ENCODE data around the gene RANBP9. TPM values are rescaled to one million over a fixed set of nuclear protein-coding genes. Genes with fewer than 3 reads are reported as not detected.
A peak's percentile ranks its signal among the peaks of the same experiment; 100 is the strongest.

RANBP9 gene
- total and polyA plus RNA-seq, 4 donors, result 5.8 to 25.2 (median 14.1) TPM

DNA sequence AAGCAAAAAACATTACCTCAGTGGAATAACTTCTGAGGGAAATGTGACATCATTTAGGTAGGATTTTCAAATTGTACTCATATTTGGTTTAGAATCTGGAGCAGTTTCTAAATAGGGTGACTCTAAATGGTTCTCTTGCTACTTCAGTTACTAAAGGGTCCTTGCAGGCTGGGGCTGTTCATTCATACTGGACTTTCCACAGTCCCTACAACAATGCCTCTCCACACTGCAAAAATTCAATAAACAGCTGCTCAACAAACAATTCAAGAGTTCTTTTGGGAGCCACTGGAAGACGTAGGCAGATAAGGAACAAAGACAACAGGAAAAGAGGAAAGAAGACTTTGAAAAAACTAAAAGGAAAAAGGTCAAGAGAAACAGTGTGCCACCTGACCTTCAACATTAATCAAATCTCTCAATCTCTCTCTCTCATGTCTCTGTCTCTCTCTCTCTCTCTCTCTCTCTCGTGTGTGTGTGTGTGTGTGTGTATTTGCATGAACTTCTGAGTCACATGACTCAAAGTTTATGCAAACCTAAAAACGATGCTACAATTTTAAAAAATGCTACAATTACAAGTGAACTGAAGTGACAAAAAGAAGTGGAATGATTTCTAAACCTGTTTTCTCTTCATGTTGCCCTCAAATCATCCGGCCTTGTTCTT, 82.0 kb downstream of the RANBP9 start:
- H3K27me3 ChIP-seq (ENCODE audit: control insufficient read depth in 4 of 4, insufficient read depth in 4 of 4, low read length in 3 of 4), result no peaks in the 10 kb centered on the region
- TF ChIP-seq SP1 (IDR thresholded peaks at IDR 0.05) (no peak), NR2F2 (IDR thresholded peaks at IDR 0.05) (no peak), EGR1 (IDR thresholded peaks at IDR 0.05; ENCODE audit: low read depth in 2 of 2) (no peak), ZBTB33 (IDR thresholded peaks at IDR 0.05) (no peak), MAX (IDR thresholded peaks at IDR 0.05) (no peak), FOXA1 (IDR thresholded peaks at IDR 0.05) (no peak), GABPA (IDR thresholded peaks at IDR 0.05 in 1 of 2, conservative IDR thresholded peaks at IDR 0.05 in 1 of 2) (no peak), HNF4A (conservative IDR thresholded peaks at IDR 0.05) (no peak), HNF4G (IDR thresholded peaks at IDR 0.05) (no peak), RAD21 (IDR thresholded peaks at IDR 0.05) (no peak)
- TF ChIP-seq, protein P1, sequence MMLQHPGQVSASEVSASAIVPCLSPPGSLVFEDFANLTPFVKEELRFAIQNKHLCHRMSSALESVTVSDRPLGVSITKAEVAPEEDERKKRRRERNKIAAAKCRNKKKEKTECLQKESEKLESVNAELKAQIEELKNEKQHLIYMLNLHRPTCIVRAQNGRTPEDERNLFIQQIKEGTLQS (IDR thresholded peaks at IDR 0.05), result no peak
- TF ChIP-seq, protein P2, sequence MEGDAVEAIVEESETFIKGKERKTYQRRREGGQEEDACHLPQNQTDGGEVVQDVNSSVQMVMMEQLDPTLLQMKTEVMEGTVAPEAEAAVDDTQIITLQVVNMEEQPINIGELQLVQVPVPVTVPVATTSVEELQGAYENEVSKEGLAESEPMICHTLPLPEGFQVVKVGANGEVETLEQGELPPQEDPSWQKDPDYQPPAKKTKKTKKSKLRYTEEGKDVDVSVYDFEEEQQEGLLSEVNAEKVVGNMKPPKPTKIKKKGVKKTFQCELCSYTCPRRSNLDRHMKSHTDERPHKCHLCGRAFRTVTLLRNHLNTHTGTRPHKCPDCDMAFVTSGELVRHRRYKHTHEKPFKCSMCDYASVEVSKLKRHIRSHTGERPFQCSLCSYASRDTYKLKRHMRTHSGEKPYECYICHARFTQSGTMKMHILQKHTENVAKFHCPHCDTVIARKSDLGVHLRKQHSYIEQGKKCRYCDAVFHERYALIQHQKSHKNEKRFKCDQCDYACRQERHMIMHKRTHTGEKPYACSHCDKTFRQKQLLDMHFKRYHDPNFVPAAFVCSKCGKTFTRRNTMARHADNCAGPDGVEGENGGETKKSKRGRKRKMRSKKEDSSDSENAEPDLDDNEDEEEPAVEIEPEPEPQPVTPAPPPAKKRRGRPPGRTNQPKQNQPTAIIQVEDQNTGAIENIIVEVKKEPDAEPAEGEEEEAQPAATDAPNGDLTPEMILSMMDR (IDR thresholded peaks at IDR 0.05; ENCODE audit: low read depth, low read length, missing input control), result no peak
- TF ChIP-seq, protein P3, sequence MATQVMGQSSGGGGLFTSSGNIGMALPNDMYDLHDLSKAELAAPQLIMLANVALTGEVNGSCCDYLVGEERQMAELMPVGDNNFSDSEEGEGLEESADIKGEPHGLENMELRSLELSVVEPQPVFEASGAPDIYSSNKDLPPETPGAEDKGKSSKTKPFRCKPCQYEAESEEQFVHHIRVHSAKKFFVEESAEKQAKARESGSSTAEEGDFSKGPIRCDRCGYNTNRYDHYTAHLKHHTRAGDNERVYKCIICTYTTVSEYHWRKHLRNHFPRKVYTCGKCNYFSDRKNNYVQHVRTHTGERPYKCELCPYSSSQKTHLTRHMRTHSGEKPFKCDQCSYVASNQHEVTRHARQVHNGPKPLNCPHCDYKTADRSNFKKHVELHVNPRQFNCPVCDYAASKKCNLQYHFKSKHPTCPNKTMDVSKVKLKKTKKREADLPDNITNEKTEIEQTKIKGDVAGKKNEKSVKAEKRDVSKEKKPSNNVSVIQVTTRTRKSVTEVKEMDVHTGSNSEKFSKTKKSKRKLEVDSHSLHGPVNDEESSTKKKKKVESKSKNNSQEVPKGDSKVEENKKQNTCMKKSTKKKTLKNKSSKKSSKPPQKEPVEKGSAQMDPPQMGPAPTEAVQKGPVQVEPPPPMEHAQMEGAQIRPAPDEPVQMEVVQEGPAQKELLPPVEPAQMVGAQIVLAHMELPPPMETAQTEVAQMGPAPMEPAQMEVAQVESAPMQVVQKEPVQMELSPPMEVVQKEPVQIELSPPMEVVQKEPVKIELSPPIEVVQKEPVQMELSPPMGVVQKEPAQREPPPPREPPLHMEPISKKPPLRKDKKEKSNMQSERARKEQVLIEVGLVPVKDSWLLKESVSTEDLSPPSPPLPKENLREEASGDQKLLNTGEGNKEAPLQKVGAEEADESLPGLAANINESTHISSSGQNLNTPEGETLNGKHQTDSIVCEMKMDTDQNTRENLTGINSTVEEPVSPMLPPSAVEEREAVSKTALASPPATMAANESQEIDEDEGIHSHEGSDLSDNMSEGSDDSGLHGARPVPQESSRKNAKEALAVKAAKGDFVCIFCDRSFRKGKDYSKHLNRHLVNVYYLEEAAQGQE (IDR thresholded peaks at IDR 0.05), result no peak
- H3K4me1 ChIP-seq (ENCODE audit: control insufficient read depth in 4 of 4, insufficient read depth in 4 of 4, low read length in 3 of 4), result no peaks in the 10 kb centered on the region
- no peak overlapping the region for H3K27ac ChIP-seq (ENCODE audit: low read depth in 1 of 2, low read length in 2 of 2)
- peaks cover 0 to 46% (median 18%) of the 10 kb centered on the region in 4 donors for H3K36me3 ChIP-seq (ENCODE audit: control insufficient read depth in 4 of 4, insufficient read depth in 3 of 4, low read depth in 1 of 4, low read length in 3 of 4)
- H3K4me3 ChIP-seq (ENCODE audit: low read depth in 1 of 3, low read length in 3 of 3), result no peak overlapping the region
- H3K9me3 ChIP-seq (ENCODE audit: control insufficient read depth in 4 of 4, low read length in 3 of 4), result no peaks in the 10 kb centered on the region
- no peak overlapping the region for H3K9ac ChIP-seq (ENCODE audit: low read depth in 1 of 2, low read length in 2 of 2)
- no peak for DNase-seq (ENCODE audit: low spot score)
- 71% methylated on average over 4 of the region's 4 CpGs for whole genome bisulfite sequencing

- Histone ChIP-seq H3K9me3 (ENCODE audit: control insufficient read depth in 4 of 4, low read length in 3 of 4) (no peaks in the 10 kb centered on the region), H3K36me3 (ENCODE audit: control insufficient read depth in 4 of 4, insufficient read depth in 3 of 4, low read depth in 1 of 4, low read length in 3 of 4) (peaks cover 1 to 67% (median 44%) of the 10 kb centered on the region in 4 donors), H3K9ac (ENCODE audit: low read depth in 1 of 2, low read length in 2 of 2) (no peak overlapping the region), H3K4me1 (ENCODE audit: control insufficient read depth in 4 of 4, insufficient read depth in 4 of 4, low read length in 3 of 4) (no peaks in the 10 kb centered on the region), H3K4me3 (ENCODE audit: low read depth in 1 of 3, low read length in 3 of 3) (no peak overlapping the region), H3K27me3 (ENCODE audit: control insufficient read depth in 4 of 4, insufficient read depth in 4 of 4, low read length in 3 of 4) (no peaks in the 10 kb centered on the region), H3K27ac (ENCODE audit: low read depth in 1 of 2, low read length in 2 of 2) (no peak overlapping the region)
- no peak for TF ChIP-seq RXRA (IDR thresholded peaks at IDR 0.05)
- TF ChIP-seq RAD21 (IDR thresholded peaks at IDR 0.05), result peak; percentile 48 to 80
- no peak for TF ChIP-seq SP1 (IDR thresholded peaks at IDR 0.05)
- no peak for TF ChIP-seq ZBTB33 (IDR thresholded peaks at IDR 0.05)
- peak; percentile 27 for TF ChIP-seq YY1 (IDR thresholded peaks at IDR 0.05)
- TF ChIP-seq, protein P2 (IDR thresholded peaks at IDR 0.05; ENCODE audit: low read depth, low read length, missing input control), result peak; percentile 36
- WGBS, result 82% methylated on average over 4 of the region's 4 CpGs
- no peak for DNase-seq (ENCODE audit: low spot score)
Measured at GRCh38 chr6:13624871-13625288, 86.8 kb downstream of the RANBP9 start.

All from liver (tissue), 9 donors.